A549 (cell line): ENCODE measurements around the gene HSD11B2. TPM values are rescaled to one million over a fixed set of nuclear protein-coding genes. Genes with fewer than 3 reads are reported as not detected.

Experiments
- ATAC-seq, 2 experiments: fragments of 200-7000 bp in 1 of 2; fragments of >200 bp in 1 of 2; cut with Nextera tagmentation in 1 of 2; cut with Tn5 transposase in 1 of 2; 3 replicates each; pipeline versions ENCODE4 v1.8.0 to v1.9.1; 2018 to 2020; ENCODE audit warnings: mild to moderate bottlenecking in 1 of 2, moderate library complexity in 1 of 2
- CTCF ChIA-PET: fragments of 300-600 bp; sonication (Branson Sonifier 250); formaldehyde crosslinking; extraction: SDS; loops from one replicate; lab custom pipeline; 2021; ENCODE audit warnings: antibody characterized with exemption, inconsistent platforms; lab: Yijun Ruan, JAX
- POLR2A ChIA-PET: fragments of 350-600 bp; formaldehyde crosslinking; extraction: SDS; loops from one replicate; lab custom pipeline; 2021; ENCODE audit warnings: antibody characterized with exemption, inconsistent platforms; lab: Yijun Ruan, JAX
- DNase-seq, 2 experiments: peaks; one replicate each; pipeline versions ENCODE4 v3.0.0 to v3.0.0-alpha.2; 2011 to 2016; ENCODE audit warnings: low read depth in 1 of 2, low spot score in 1 of 2
- FAIRE-seq: peaks from 2 replicates; lab custom pipeline; 2011; peaks lifted over from hg19 to GRCh38; lab: Jason Lieb, UNC
- H3K27ac ChIP-seq, 2 experiments: fragments of >200 bp; sonication (Bioruptor Twin); formaldehyde crosslinking; 3 replicates each; pipeline ENCODE4 v1.5.1; 2016 to 2017
- H3K4me1 ChIP-seq: fragments of >200 bp; sonication (Bioruptor Twin); formaldehyde crosslinking; 3 replicates; pipeline ENCODE4 v1.6.1; 2016
- H3K4me2 ChIP-seq: fragments of >200 bp; sonication (Bioruptor Twin); formaldehyde crosslinking; 3 replicates; pipeline ENCODE4 v1.6.1; 2016
- H3K4me3 ChIP-seq: fragments of >200 bp; sonication (Bioruptor Twin); formaldehyde crosslinking; 3 replicates; pipeline ENCODE4 v1.5.1; 2016
- H3K9me3 ChIP-seq: fragments of >200 bp; sonication (Bioruptor Twin); formaldehyde crosslinking; 3 replicates; pipeline ENCODE4 v1.6.1; 2016
- CTCF ChIP-seq: fragments of >200 bp; sonication (Bioruptor Twin); formaldehyde crosslinking; IDR thresholded peaks from 3 replicates; pipeline ENCODE4 v1.5.1; 2016
- EHF ChIP-seq: fragments of 250-450 bp; sonication (Bioruptor Pico); IDR thresholded peaks from 2 replicates; pipeline ENCODE4 v1.5.0; 2020; ENCODE audit warnings: mild to moderate bottlenecking
- EP300 ChIP-seq, 2 experiments: fragments of >200 bp; sonication (Bioruptor Twin); formaldehyde crosslinking; IDR thresholded peaks; 2 replicates in 1 of 2; 3 replicates in 1 of 2; pipeline ENCODE4 v1.6.1; 2016 to 2017
- HDAC2 ChIP-seq: fragments of 200-600 bp; sonication (generic); IDR thresholded peaks from 2 replicates; pipeline ENCODE4 v1.6.1; 2016
- HMGXB4 ChIP-seq: fragments of 250-450 bp; sonication (Bioruptor Pico); IDR thresholded peaks from 2 replicates; pipeline ENCODE4 v1.5.0; 2021; ENCODE audit warnings: mild to moderate bottlenecking, moderate library complexity, borderline replicate concordance
- HOXB5 ChIP-seq: fragments of 250-450 bp; sonication (Bioruptor Pico); IDR thresholded peaks from 2 replicates; pipeline ENCODE4 v1.5.0; 2020; ENCODE audit warnings: mild to moderate bottlenecking, moderate library complexity
- KDM1A ChIP-seq: fragments of 200-600 bp; sonication (generic); IDR thresholded peaks from 2 replicates; pipeline ENCODE4 v1.6.1; 2016; ENCODE audit warnings: low read depth, mild to moderate bottlenecking
- KDM5A ChIP-seq: fragments of 200-600 bp; sonication (generic); IDR thresholded peaks from 2 replicates; pipeline ENCODE4 v1.6.1; 2016; ENCODE audit warnings: antibody characterized with exemption, mild to moderate bottlenecking
- MAX ChIP-seq: IDR thresholded peaks from 2 replicates; pipeline ENCODE4 v1.6.1; 2012
- NPAS2 ChIP-seq: fragments of 250-450 bp; sonication (Bioruptor Pico); IDR thresholded peaks from 2 replicates; pipeline ENCODE4 v1.8.0; 2022; ENCODE audit warnings: mild to moderate bottlenecking, moderate library complexity, borderline replicate concordance
- PHF8 ChIP-seq: fragments of 200-600 bp; sonication (generic); IDR thresholded peaks from 2 replicates; pipeline ENCODE4 v1.6.1; 2016; ENCODE audit warnings: low read depth, mild to moderate bottlenecking, antibody characterized with exemption, moderate library complexity, borderline replicate concordance
- POLR2A ChIP-seq: IDR thresholded peaks from 2 replicates; pipeline ENCODE4 v1.6.1; 2012; ENCODE audit warnings: mild to moderate bottlenecking, low read length
- RCOR1 ChIP-seq: fragments of 150-350 bp; IDR thresholded peaks from 2 replicates; pipeline ENCODE4 v1.6.1; 2014; ENCODE audit warnings: antibody characterized with exemption, low read length, low read depth
- RFX5 ChIP-seq: fragments of 450-650 bp; IDR thresholded peaks from 2 replicates; pipeline ENCODE4 v1.7.1; 2014; ENCODE audit warnings: antibody characterized with exemption, mild to moderate bottlenecking, moderate library complexity
- SREBF2 ChIP-seq: fragments of 450-650 bp; IDR thresholded peaks from 2 replicates; pipeline ENCODE4 v1.6.1; 2014; ENCODE audit warnings: mild to moderate bottlenecking, moderate library complexity
- TFCP2L1 ChIP-seq: fragments of 250-450 bp; sonication (Bioruptor Pico); IDR thresholded peaks from 2 replicates; pipeline ENCODE4 v1.5.0; 2021; ENCODE audit warnings: mild to moderate bottlenecking
- TP53 ChIP-seq: fragments of 250-450 bp; sonication (Bioruptor Pico); IDR thresholded peaks from 2 replicates; pipeline ENCODE4 v1.5.0; 2021; ENCODE audit warnings: mild to moderate bottlenecking, moderate library complexity
- USF2 ChIP-seq: fragments of 450-650 bp; IDR thresholded peaks from 2 replicates; pipeline ENCODE4 v1.6.1; 2014; ENCODE audit warnings: antibody characterized with exemption
- ZC3H11A ChIP-seq: fragments of 450-650 bp; IDR thresholded peaks from 2 replicates; pipeline ENCODE4 v1.6.1; 2014; ENCODE audit warnings: antibody characterized with exemption, mild to moderate bottlenecking
- ZNF302 ChIP-seq: fragments of 250-450 bp; sonication (Bioruptor Pico); IDR thresholded peaks from 2 replicates; pipeline ENCODE4 v1.9.0; 2021; ENCODE audit warnings: inconsistent platforms, mild to moderate bottlenecking, moderate library complexity
- WGBS: methylation state at CpG from one replicate; pipeline ENCODE4 v1.1.6; 2017; ENCODE audit errors: missing lambda C conversion rate; 5-methylcytosine and 5-hydroxymethylcytosine counted together
- polyA plus RNA-seq, 4 experiments: library from polyadenylated mRNA; depleted of rRNA in 3 of 4; stranded (reverse); fragments of >200 nt; fragmentation: RNase III in 1 of 4; extraction: RNeasy Plus Mini Kit Qiagen cat#74134 plus additional on column Dnase treatment in 1 of 4; gene quantifications; 2 replicates in 3 of 4; 3 replicates in 1 of 4; pipeline ENCODE4 v1.2.3, GENCODE V29; 2011 to 2017

The HSD11B2 gene
- polyA plus RNA-seq, 2 of the 4 experiments (the other 2 are of a cell fraction), result 0.53 to 1.6 TPM

GRCh38 chr16:67429053-67429798 lies 1.7 kb upstream of the HSD11B2 start:
- FAIRE-seq (no peak), ATAC-seq (no peak)
- CTCF ChIA-PET, result interaction anchor here (0.6 to 10.9 kb wide), 23 partner anchors 12 to 244 kb away, joined by 3 to 207 read pairs (median 8); partner anchors contain the start of genes ATP6V0D1, TPPP3 and ZDHHC1

DNA sequence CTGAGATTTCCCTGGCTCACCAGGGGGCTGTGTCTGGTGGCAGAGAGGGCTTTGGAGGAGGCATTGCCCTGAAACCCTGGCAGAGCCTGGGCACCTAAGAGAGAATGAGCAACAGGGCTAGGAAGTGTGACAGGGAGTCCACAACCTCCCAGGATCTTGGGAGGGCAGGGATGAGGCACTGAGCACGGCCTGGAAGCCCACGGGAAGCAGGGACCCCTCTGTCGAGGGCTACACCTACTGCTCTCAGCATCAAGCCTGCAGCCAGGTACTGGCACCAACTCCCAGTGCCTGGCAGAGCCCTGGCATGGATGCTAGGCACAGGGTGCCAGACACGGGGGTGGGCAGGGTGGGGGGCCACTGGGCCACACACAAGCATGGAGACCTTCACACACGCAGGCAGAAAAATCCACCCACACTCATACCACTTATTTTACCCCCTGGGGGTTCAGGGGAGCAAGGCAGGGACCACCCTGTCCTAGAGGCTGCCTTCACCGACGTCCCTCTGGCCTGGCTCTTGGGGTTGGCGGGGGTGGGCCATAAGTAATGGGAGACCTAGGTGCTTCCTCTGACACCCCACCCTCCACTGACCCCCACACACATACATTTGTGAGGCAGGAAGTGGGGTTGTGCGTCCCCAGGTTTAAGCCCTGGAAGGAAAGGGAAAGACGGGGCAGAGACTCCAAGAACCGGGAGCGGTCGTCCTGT lies 970 bp upstream of the HSD11B2 start:
- no peak for TF ChIP-seq KDM5A
- no peak for TF ChIP-seq TFCP2L1 (CRISPR knock-in tag)
- TF ChIP-seq HMGXB4, result no peak
- TF ChIP-seq MAX, result no peak
- no peak for TF ChIP-seq CTCF
- no peak for TF ChIP-seq RCOR1
- TF ChIP-seq RFX5, result no peak
- no peak for TF ChIP-seq USF2
- no peak for TF ChIP-seq HOXB5 (CRISPR knock-in tag)
- TF ChIP-seq NPAS2 (CRISPR knock-in tag), result no peak
- TF ChIP-seq ZC3H11A, result no peak
- no peak for TF ChIP-seq EHF (CRISPR knock-in tag)
- no peak for TF ChIP-seq HDAC2
- TF ChIP-seq PHF8, result no peak
- TF ChIP-seq SREBF2, result no peak
- TF ChIP-seq KDM1A, result no peak
- Histone ChIP-seq H3K27ac (peak overlapping the region; percentile 63 to 76; a peak in 5 of 6 replicates), H3K4me2 (peak overlapping the region; percentile 98), H3K4me1 (peaks cover 9% of the 10 kb centered on the region; the same call in 2 of the 3 replicates), H3K4me3 (peak overlapping the region; percentile 59), H3K9me3 (no peaks in the 10 kb centered on the region)
- FAIRE-seq, result no peak
- no peak for ATAC-seq
- ChIA-PET CTCF (interaction anchor here (1.0 to 10.9 kb wide), 12 partner anchors 10 to 146 kb away, joined by 3 to 207 read pairs (median 10); partner anchors contain the start of gene ZDHHC1), POLR2A (interaction anchor here (0.8 kb wide), 1 partner anchor 36 kb away, joined by 3 read pairs; no protein-coding TSS in a partner anchor)
- 50% methylated on average over 11 of the region's 13 CpGs for WGBS
- DNase-seq, result no peak

More at GRCh38 chr16:67429053-67429798, 1.7 kb upstream of the HSD11B2 start:
- no peaks in the 10 kb centered on the region for H3K9me3 ChIP-seq
- no peak for DNase-seq
- no peak overlapping the region for H3K27ac ChIP-seq
- no peak overlapping the region for H3K4me3 ChIP-seq
- TF ChIP-seq POLR2A (no peak), EP300 (IDR thresholded peaks at IDR 0.05) (no peak), TP53 (no peak), ZNF302 (CRISPR knock-in tag) (no peak)
- peaks cover 9% of the 10 kb centered on the region; the same call in 2 of the 3 replicates for H3K4me1 ChIP-seq
- 92% methylated on average over 3 of the region's 3 CpGs for WGBS
- POLR2A ChIA-PET, result no interaction called here
- H3K4me2 ChIP-seq, result no peak overlapping the region
